ENCODE data around the gene CATSPERE. TPM values are rescaled to one million over a fixed set of nuclear protein-coding genes. Genes with fewer than 3 reads are reported as not detected.
"Not testable (repeated sequence)": the region's sequence is repeated elsewhere in the genome, so short reads cannot be mapped to it uniquely, and the experiment has no call there.

The CATSPERE gene
- total and polyA plus RNA-seq, 2 donors: 0.38 to 5.5 TPM

DNA sequence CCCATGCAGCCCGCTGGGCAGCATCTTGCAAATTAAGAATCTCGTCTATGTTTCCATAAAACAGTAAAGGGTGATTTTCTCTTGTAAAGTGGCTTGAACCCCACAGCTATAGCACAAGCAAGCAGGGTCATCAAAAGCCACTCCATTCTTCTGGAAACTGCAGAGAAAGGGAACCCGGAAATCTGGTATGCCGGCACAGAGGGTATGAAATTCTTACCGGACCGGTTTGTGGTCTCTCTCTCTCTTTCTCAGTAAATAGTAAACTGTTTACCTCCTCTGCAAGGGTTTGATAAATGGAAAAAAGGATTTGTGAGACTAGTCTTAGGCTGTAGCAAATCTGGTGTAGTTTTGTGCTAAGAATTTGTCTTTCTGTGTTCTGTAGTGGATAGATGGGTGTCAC lies 6.7 kb upstream of the CATSPERE start:
- no peak for DNase-seq (ENCODE audit: extremely low spot score)
- no peaks in the 10 kb centered on the region for H3K4me1 ChIP-seq (ENCODE audit: insufficient read depth)
- WGBS: 66% methylated on average over 6 of the region's 6 CpGs
- peak overlapping the region; percentile 10 for H3K27ac ChIP-seq (ENCODE audit: low read depth)
- no peak overlapping the region for H3K4me3 ChIP-seq (ENCODE audit: low read depth, low read length)
- H3K36me3 ChIP-seq (ENCODE audit: insufficient read depth): no peaks in the 10 kb centered on the region

DNA sequence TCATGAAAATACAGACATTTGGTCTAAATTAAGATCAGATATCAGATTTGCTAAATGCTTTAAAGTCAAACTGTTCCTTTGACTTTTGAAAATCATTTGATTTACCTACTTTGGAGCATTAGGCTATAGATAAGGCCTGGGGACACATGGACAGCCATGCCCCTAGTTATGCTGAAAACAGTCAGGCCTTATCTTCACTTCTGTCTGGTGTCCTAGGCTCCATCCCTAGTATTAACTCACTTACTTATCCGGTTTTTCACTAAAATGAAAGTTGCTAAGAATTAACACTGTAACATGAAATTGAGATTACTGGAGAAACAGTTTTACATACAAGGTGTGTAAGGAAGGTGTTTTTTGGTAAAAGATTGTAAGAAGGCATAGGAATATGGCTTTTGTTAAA lies 4.5 kb upstream of the CATSPERE start:
- no peak overlapping the region for H3K4me3 ChIP-seq (ENCODE audit: low read depth, low read length)
- no peak overlapping the region for H3K27ac ChIP-seq (ENCODE audit: low read depth)
- no peaks in the 10 kb centered on the region for H3K36me3 ChIP-seq (ENCODE audit: insufficient read depth)
- 84% methylated on average over 1 of the region's 1 CpG for WGBS
- no peak for DNase-seq (ENCODE audit: extremely low spot score)
- no peaks in the 10 kb centered on the region for H3K4me1 ChIP-seq (ENCODE audit: insufficient read depth)

DNA sequence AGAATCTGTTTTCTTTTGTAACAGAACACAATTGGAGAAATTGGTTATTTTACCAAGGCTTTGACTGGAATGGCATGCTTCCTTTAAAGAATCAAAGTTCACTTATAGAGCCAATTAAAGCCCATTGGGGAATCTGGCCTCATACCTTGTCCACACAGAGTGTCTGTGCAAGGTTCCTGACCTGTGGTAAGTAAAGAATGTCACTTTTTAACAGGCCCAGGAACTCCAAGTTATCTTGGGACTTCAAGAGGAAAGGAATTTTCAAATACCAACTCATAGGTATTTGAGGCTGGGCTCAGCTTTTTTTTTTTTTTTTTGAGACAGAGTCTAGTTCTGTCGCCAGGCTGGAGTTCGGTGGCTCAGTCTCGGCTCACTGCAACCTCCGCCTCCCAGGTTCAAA lies 2.3 kb upstream of the CATSPERE start:
- 98% methylated on average over 4 of the region's 4 CpGs for WGBS
- no peak for DNase-seq (ENCODE audit: extremely low spot score)
- no peaks in the 10 kb centered on the region for H3K4me1 ChIP-seq (ENCODE audit: insufficient read depth)
- no peaks in the 10 kb centered on the region for H3K36me3 ChIP-seq (ENCODE audit: insufficient read depth)
- H3K4me3 ChIP-seq (ENCODE audit: low read depth, low read length): no peak overlapping the region
- no peak overlapping the region for H3K27ac ChIP-seq (ENCODE audit: low read depth)

DNA sequence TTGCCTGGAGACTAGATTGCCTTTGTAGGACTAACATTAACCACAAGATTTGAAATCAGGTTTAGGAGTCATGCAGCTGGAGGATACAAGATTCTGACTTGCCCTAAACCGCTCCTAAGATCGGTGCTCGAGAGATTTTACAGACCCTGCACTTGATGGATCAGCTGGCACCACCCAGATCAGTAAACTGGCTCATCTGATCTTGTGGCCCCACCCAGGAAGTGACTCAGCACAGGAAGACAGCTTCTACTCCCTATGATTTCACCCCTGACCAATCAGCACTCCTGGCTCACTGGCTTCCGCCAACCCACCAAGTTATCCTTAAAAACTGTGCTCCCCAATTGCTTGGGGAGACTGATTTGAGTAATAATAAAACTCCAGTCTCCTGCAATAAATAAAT lies 876 bp upstream of the CATSPERE start:
- no peaks in the 10 kb centered on the region for H3K4me1 ChIP-seq (ENCODE audit: insufficient read depth)
- no peak overlapping the region for H3K4me3 ChIP-seq (ENCODE audit: low read depth, low read length)
- no peak overlapping the region for H3K27ac ChIP-seq (ENCODE audit: low read depth)
- H3K36me3 ChIP-seq (ENCODE audit: insufficient read depth): no peaks in the 10 kb centered on the region
- DNase-seq (ENCODE audit: extremely low spot score): no peak
- WGBS: 89% methylated on average over 4 of the region's 4 CpGs

DNA sequence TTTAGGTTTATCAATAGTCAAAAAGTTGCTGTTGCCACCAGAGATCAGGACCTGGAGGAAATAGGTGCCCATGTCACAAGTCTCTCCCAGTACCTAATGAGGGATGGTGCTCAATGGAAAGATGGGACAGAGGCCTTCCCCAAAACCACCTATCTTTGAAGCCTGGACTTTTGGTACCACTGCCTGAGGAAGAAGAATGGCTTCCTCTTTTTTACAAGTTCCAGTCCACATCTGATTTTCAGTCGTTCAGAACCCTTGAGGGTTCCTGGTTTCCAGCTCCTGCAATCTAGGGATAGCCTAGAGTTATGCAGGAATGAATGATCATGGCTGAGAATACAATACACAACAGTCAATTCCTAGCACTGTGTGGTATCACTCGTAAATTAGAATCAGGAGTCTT lies 5.7 kb downstream of the CATSPERE start:
- whole genome bisulfite sequencing: 80% methylated on average over 2 of the region's 2 CpGs
- Histone ChIP-seq H3K36me3 (ENCODE audit: insufficient read depth) (no peaks in the 10 kb centered on the region), H3K4me1 (ENCODE audit: insufficient read depth) (no peaks in the 10 kb centered on the region), H3K4me3 (ENCODE audit: low read depth, low read length) (no peak overlapping the region), H3K27ac (ENCODE audit: low read depth) (no peak overlapping the region)
- DNase-seq (ENCODE audit: extremely low spot score): no peak

DNA sequence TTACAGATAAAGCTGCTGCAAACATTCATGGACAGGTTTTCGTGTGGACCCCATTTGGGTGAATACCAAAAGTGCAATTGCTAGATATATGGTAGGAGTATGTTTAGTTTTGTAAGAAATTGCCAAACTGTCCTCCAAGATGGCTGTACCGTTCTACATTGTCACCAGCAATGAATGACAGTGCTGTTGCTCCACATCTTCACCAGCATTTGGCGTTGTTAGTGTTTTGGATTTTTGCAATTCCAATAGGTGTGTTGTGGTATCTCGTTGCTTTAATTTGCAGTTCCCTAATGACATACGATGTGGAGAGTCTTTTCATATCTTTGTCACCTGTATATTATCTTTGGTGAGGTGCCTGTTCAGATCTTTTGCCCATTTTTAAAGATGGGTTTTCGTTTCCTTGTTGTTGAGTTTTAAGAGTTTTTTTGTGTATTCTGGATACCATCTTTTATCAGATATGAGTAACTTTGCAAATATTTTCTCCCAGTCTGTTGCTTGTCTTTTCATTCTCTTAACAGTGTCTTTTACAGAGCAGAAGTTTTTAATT lies 12.1 kb downstream of the CATSPERE start:
- 91% methylated on average over 6 of the region's 6 CpGs for WGBS
- Histone ChIP-seq H3K4me1 (ENCODE audit: insufficient read depth) (no peaks in the 10 kb centered on the region), H3K4me3 (ENCODE audit: low read depth, low read length) (no peak overlapping the region), H3K27ac (ENCODE audit: low read depth) (no peak overlapping the region), H3K36me3 (ENCODE audit: insufficient read depth) (no peaks in the 10 kb centered on the region)
- no peak for DNase-seq (ENCODE audit: extremely low spot score)

DNA sequence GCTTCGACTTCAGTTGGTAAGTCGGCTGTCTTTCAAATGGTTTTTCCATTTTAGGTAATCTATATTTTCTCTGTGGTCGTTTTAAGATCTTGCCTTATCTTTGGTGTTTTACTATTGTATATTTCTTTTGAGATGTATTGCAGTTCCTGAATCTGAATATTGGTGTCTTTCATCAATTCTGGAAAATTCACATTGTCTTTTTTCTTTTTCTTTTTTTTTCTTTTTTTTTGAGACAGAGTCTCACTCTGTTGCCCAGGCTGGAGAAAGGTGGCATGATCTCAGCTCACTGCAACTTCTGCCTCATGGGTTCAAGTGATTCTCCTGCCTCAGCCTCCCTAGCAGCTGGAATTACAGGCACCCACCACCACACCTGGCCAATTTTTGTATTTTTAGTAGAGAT lies 23.9 kb downstream of the CATSPERE start:
- not testable (repeated sequence) for DNase-seq (ENCODE audit: extremely low spot score); H3K4me3 ChIP-seq (ENCODE audit: low read depth, low read length); H3K4me1 ChIP-seq (ENCODE audit: insufficient read depth); H3K27ac ChIP-seq (ENCODE audit: low read depth); H3K36me3 ChIP-seq (ENCODE audit: insufficient read depth)
- WGBS: 65% methylated on average over 3 of the region's 3 CpGs

DNA sequence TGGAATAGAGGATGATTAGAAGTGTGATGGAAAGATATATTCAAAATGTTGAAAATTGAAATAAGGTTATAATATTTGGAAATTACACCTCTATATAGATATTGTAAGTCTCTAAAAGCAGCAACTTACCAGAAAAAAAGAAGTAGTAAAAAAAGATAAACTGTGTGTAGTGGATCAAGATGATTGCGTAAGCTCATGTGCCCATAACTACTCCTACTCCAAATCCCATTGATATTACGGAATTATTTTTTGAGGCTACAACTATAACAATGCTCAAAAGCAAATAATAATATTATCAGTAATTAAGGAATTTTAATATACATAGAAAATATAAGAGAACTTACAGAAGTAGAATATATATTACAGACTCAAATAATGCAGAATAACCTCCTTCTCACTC lies 33.6 kb downstream of the CATSPERE start:
- 90% methylated on average over 2 of the region's 2 CpGs for WGBS
- Histone ChIP-seq H3K27ac (ENCODE audit: low read depth) (no peak overlapping the region), H3K4me3 (ENCODE audit: low read depth, low read length) (no peak overlapping the region), H3K4me1 (ENCODE audit: insufficient read depth) (no peaks in the 10 kb centered on the region), H3K36me3 (ENCODE audit: insufficient read depth) (no peaks in the 10 kb centered on the region)
- no peak for DNase-seq (ENCODE audit: extremely low spot score)

DNA sequence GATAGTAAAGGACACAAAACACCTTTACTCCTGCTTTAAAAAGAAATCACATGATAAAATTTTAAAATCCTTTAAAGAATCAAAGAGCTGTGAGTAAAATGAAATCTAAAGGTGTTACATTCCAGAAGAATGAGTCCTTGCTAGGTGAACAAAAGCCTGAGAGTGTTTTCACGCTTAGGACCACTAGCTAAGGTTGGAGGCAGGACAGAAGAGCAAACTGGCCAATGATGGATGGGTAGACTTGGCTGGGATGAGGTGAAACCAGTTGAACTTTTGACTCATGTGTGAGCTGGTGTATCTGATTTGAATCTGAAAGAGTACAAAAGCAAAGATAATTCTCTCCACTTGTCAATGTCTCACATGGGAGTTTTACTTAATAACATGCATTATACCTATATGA lies 35.1 kb downstream of the CATSPERE start:
- 80% methylated on average over 1 of the region's 1 CpG for WGBS
- Histone ChIP-seq H3K36me3 (ENCODE audit: insufficient read depth) (no peaks in the 10 kb centered on the region), H3K4me3 (ENCODE audit: low read depth, low read length) (no peak overlapping the region), H3K4me1 (ENCODE audit: insufficient read depth) (no peaks in the 10 kb centered on the region), H3K27ac (ENCODE audit: low read depth) (no peak overlapping the region)
- no peak for DNase-seq (ENCODE audit: extremely low spot score)

DNA sequence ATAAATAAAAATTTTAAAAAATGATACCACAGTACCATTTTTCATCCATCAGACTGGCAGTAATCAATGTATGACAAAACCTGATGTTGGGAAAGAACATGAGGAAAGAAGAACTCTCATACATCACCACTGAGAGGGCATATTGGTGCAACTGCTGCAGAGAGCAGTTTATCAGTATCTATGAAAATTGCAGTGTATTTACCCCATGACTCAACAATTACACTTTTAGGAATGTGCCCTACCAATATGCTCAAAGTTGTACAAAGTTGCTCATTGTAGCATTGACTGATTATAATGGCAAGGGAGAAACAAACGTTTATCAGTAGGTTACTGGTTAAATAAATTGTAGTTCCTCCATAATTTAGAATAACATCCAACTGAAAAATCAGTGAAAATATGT lies 36.7 kb downstream of the CATSPERE start:
- no peak overlapping the region for H3K27ac ChIP-seq (ENCODE audit: low read depth)
- no peak for DNase-seq (ENCODE audit: extremely low spot score)
- H3K4me3 ChIP-seq (ENCODE audit: low read depth, low read length): no peak overlapping the region
- H3K4me1 ChIP-seq (ENCODE audit: insufficient read depth): no peaks in the 10 kb centered on the region
- WGBS: 70% methylated on average over 1 of the region's 1 CpG
- H3K36me3 ChIP-seq (ENCODE audit: insufficient read depth): no peaks in the 10 kb centered on the region

DNA sequence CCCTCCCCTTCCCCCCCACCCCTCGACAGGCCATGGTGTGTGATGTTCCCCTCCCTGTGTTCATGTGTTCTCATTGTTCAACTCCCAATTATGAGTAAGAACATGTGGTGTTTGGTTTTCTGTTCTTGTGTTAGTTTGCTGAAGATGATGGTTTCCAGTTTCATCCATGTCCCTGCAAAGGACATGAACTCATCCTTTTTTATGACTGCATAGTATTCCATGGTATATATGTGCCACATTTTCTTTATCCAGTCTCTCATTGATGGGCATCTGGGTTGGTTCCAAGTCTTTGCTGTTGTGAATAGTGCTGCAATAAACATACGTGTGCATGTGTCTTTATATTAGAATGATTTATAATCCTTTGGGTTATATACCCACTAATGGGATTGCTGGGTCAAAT lies 38.4 kb downstream of the CATSPERE start:
- 85% methylated on average over 2 of the region's 2 CpGs for WGBS
- not testable (repeated sequence) for H3K4me3 ChIP-seq (ENCODE audit: low read depth, low read length); H3K36me3 ChIP-seq (ENCODE audit: insufficient read depth); H3K27ac ChIP-seq (ENCODE audit: low read depth); DNase-seq (ENCODE audit: extremely low spot score); H3K4me1 ChIP-seq (ENCODE audit: insufficient read depth)

DNA sequence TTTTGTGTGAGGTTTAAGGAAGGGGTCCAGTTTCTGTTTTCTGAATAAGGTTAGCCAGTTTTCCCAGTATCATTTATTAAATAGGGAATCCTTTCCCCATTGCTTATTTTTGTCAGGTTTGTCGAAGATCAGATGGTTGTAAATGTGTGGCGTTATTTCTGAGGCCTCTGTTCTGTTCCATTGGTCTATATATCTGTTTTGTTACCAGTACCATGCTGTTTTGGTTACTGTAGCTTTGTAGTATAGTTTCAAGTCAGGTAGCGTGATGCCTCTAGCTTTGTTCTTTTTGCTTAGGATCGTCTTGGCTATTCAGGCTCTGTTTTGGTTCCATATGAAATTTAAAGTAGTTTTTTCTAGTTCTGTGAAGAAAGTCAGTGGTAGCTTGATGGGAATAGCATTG lies 39.4 kb downstream of the CATSPERE start:
- DNase-seq (ENCODE audit: extremely low spot score); H3K4me3 ChIP-seq (ENCODE audit: low read depth, low read length); H3K36me3 ChIP-seq (ENCODE audit: insufficient read depth); H3K27ac ChIP-seq (ENCODE audit: low read depth); H3K4me1 ChIP-seq (ENCODE audit: insufficient read depth): not testable (repeated sequence)
- WGBS: 86% methylated on average over 4 of the region's 4 CpGs

DNA sequence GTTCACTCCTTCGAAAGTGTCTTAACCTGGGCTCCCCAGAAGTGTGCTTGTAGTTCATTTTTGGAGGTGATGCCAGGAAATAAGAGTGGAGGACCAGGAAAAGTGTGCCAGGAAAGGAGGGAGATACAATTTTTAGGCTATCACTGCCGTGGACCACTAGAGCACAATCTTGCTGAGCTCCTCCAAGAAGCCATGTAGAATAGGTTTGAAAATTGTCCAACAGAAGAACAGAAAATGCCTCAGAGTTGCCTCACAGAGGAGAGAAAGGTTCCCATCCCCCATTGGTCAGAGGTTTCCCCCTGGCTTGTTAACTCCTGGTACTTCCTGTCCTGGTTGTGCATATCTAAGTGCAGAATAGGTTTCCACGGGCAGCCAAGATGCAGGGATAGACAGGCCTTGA lies 41.6 kb downstream of the CATSPERE start:
- H3K27ac ChIP-seq (ENCODE audit: low read depth): no peak overlapping the region
- no peak for DNase-seq (ENCODE audit: extremely low spot score)
- WGBS: 65% methylated on average over 3 of the region's 3 CpGs

DNA sequence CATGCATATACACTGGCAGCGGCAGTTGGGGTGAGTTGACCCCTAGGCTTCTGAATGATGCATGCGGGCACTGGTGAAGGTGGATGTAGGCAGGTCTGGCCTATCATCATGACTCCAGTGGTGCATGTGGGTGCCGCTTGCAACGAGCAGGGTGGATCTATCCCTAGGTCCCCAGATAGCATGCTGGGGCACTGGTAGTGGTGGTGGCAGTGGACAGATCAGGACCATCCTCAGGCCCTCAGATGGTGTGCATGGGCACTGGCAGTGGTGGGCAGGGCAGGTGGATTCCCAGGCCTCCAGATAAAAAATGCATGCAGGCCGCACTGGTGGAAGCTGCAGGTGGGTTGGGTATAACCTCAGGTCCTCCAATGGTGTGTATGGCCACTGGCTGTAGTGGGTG lies 52.4 kb downstream of the CATSPERE start:
- DNase-seq (ENCODE audit: extremely low spot score): no peak
- 94% methylated on average over 5 of the region's 5 CpGs for WGBS
- H3K4me3 ChIP-seq (ENCODE audit: low read depth, low read length): no peak overlapping the region
- H3K36me3 ChIP-seq (ENCODE audit: insufficient read depth): peaks cover 3% of the 10 kb centered on the region
- no peaks in the 10 kb centered on the region for H3K4me1 ChIP-seq (ENCODE audit: insufficient read depth)
- no peak overlapping the region for H3K27ac ChIP-seq (ENCODE audit: low read depth)

More for the DNA sequence above, 41.6 kb downstream of the CATSPERE start:
- H3K4me1 ChIP-seq (ENCODE audit: insufficient read depth): no peaks in the 10 kb centered on the region
- no peaks in the 10 kb centered on the region for H3K36me3 ChIP-seq (ENCODE audit: insufficient read depth)
- no peak overlapping the region for H3K4me3 ChIP-seq (ENCODE audit: low read depth, low read length)

DNA sequence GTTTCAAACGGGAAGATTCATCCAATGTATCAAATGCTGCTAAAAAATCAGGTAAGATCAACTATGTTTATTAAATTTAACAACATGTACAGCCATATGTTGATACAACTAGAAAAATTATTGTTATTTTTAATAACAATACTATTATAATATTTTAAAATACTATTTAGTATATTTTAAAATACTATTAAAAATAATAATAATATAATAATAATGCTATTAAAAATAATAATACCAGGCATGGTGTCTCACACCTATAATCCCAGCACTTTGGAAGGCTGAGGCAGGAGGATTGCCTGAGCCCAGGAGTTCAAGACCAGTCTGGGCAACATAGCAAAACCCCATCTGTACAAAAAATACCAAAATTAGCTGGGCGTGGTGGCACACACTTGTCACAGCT lies 54.6 kb downstream of the CATSPERE start:
- DNase-seq (ENCODE audit: extremely low spot score): no peak
- 87% methylated on average over 2 of the region's 2 CpGs for WGBS

More for the DNA sequence above, 54.6 kb downstream of the CATSPERE start:
- Histone ChIP-seq H3K4me1 (ENCODE audit: insufficient read depth) (no peaks in the 10 kb centered on the region), H3K4me3 (ENCODE audit: low read depth, low read length) (no peak overlapping the region), H3K36me3 (ENCODE audit: insufficient read depth) (peaks cover 3% of the 10 kb centered on the region), H3K27ac (ENCODE audit: low read depth) (no peak overlapping the region)
